H9 (cell line): Measurements from ENCODE around the gene ARHGAP26. TPM values are rescaled to one million over a fixed set of nuclear protein-coding genes. Genes with fewer than 3 reads are reported as not detected.

Experiments
- DNase-seq: peaks from one replicate; pipeline ENCODE4 v3.0.0-alpha.2; 2017
- H2AFZ ChIP-seq: one replicate; pipeline ENCODE4 v1.6.1; 2013; ENCODE audit warnings: mild to moderate bottlenecking, low read length, control low read depth, moderate library complexity
- H2AK5ac ChIP-seq: 2 replicates; pipeline ENCODE4 v1.6.1; 2013; ENCODE audit warnings: low read length, control low read depth, mixed read lengths; ENCODE audit not compliant: insufficient read length
- H2BK120ac ChIP-seq: one replicate; pipeline ENCODE4 v1.6.1; 2013; ENCODE audit warnings: low read depth, mild to moderate bottlenecking, low read length, control low read depth, inconsistent platforms; ENCODE audit not compliant: poor library complexity, severe bottlenecking
- H2BK12ac ChIP-seq: 2 replicates; pipeline ENCODE4 v1.6.1; 2013; ENCODE audit warnings: low read length, control low read depth, mixed read lengths, low read depth; ENCODE audit not compliant: insufficient read length
- H2BK15ac ChIP-seq: 2 replicates; pipeline ENCODE4 v1.6.1; 2013; ENCODE audit warnings: low read depth, low read length, control low read depth
- H2BK20ac ChIP-seq: one replicate; pipeline ENCODE4 v1.6.1; 2013; ENCODE audit warnings: low read depth, mild to moderate bottlenecking, low read length, control low read depth, inconsistent platforms; ENCODE audit not compliant: poor library complexity, severe bottlenecking
- H2BK5ac ChIP-seq: 2 replicates; pipeline ENCODE4 v1.6.1; 2013; ENCODE audit warnings: low read length, control low read depth, mixed read lengths; ENCODE audit not compliant: insufficient read length
- H3K14ac ChIP-seq: 2 replicates; pipeline ENCODE4 v1.6.1; 2013; ENCODE audit warnings: low read length, control low read depth; ENCODE audit not compliant: insufficient read depth
- H3K18ac ChIP-seq: 2 replicates; pipeline ENCODE4 v1.6.1; 2013; ENCODE audit warnings: low read depth, mild to moderate bottlenecking, mixed read lengths, low read length, control low read depth; ENCODE audit not compliant: insufficient read length
- H3K23ac ChIP-seq: 2 replicates; pipeline ENCODE4 v1.6.1; 2013; ENCODE audit warnings: low read length, control low read depth, mixed read lengths, low read depth; ENCODE audit not compliant: insufficient read length
- H3K23me2 ChIP-seq: 2 replicates; pipeline ENCODE4 v1.6.1; 2013; ENCODE audit warnings: low read depth, mild to moderate bottlenecking, mixed read lengths, low read length, control low read depth; ENCODE audit not compliant: insufficient read length, poor library complexity, severe bottlenecking
- H3K27ac ChIP-seq: 2 replicates; pipeline ENCODE4 v1.5.1; 2013; ENCODE audit warnings: low read length, control low read depth, mixed read lengths, low read depth; ENCODE audit not compliant: insufficient read length
- H3K27me3 ChIP-seq: 2 replicates; pipeline ENCODE4 v1.6.1; 2013; ENCODE audit warnings: low read length, control low read depth, inconsistent platforms; ENCODE audit not compliant: insufficient read depth
- H3K4ac ChIP-seq: 2 replicates; pipeline ENCODE4 v1.6.1; 2013; ENCODE audit warnings: low read depth, mild to moderate bottlenecking, control low read depth, inconsistent platforms, low read length, moderate library complexity
- H3K4me1 ChIP-seq: 2 replicates; pipeline ENCODE4 v1.6.1; 2013; ENCODE audit warnings: low read length, control low read depth, inconsistent platforms; ENCODE audit not compliant: insufficient read depth
- H3K4me2 ChIP-seq: 2 replicates; pipeline ENCODE4 v1.6.1; 2013; ENCODE audit warnings: low read length, control low read depth, mixed read lengths; ENCODE audit not compliant: insufficient read length, insufficient read depth
- H3K56ac ChIP-seq: 2 replicates; pipeline ENCODE4 v1.6.1; 2013; ENCODE audit warnings: low read depth, mild to moderate bottlenecking, mixed read lengths, low read length, control low read depth; ENCODE audit not compliant: insufficient read length
- H3K79me1 ChIP-seq: 2 replicates; pipeline ENCODE4 v1.6.1; 2013; ENCODE audit warnings: low read depth, mild to moderate bottlenecking, moderate library complexity, low read length, control low read depth, inconsistent platforms; ENCODE audit not compliant: insufficient read depth, poor library complexity, severe bottlenecking
- H3K79me2 ChIP-seq: 2 replicates; pipeline ENCODE4 v1.6.1; 2013; ENCODE audit warnings: low read length, control low read depth, inconsistent platforms; ENCODE audit not compliant: insufficient read depth
- H3K9ac ChIP-seq: 2 replicates; pipeline ENCODE4 v1.6.1; 2013; ENCODE audit warnings: low read length, control low read depth, mixed read lengths; ENCODE audit not compliant: insufficient read length; ENCODE audit errors: extremely low read depth
- H3K9me3 ChIP-seq: one replicate; pipeline ENCODE4 v1.6.1; 2013; ENCODE audit warnings: low read depth, low read length, inconsistent platforms; ENCODE audit not compliant: control insufficient read depth
- H3T11ph ChIP-seq: one replicate; pipeline ENCODE4 v1.6.1; 2013; ENCODE audit warnings: mild to moderate bottlenecking, low read length, control low read depth, inconsistent platforms
- H4K20me1 ChIP-seq: one replicate; pipeline ENCODE4 v1.6.1; 2013; ENCODE audit not compliant: control insufficient read depth, insufficient read length, insufficient read depth
- H4K5ac ChIP-seq: 2 replicates; pipeline ENCODE4 v1.6.1; 2013; ENCODE audit warnings: low read depth, mild to moderate bottlenecking, mixed read lengths, low read length, control low read depth; ENCODE audit not compliant: insufficient read length
- H4K8ac ChIP-seq: replicated peaks from 2 replicates; pipeline ENCODE4 v1.6.1; 2013; ENCODE audit warnings: low read length, control low read depth, mixed read lengths, low read depth; ENCODE audit not compliant: insufficient read length
- H4K91ac ChIP-seq: 2 replicates; pipeline ENCODE4 v1.6.1; 2013; ENCODE audit warnings: low read depth, mild to moderate bottlenecking, moderate library complexity, mixed read lengths, low read length, control low read depth; ENCODE audit not compliant: insufficient read length
- H3K27ac Mint-ChIP-seq, 3 experiments: 2 replicates in 2 of 3; 3 replicates in 1 of 3; pipeline ENCODE4 v1.8.0; 2020 to 2021; ENCODE audit warnings: mixed read lengths in 3 of 3, mild to moderate bottlenecking in 1 of 3, moderate library complexity in 1 of 3
- H3K27me3 Mint-ChIP-seq: 2 replicates; pipeline ENCODE4 v1.8.0; 2021; ENCODE audit warnings: low read depth, mild to moderate bottlenecking, moderate library complexity, mixed read lengths
- H3K36me3 Mint-ChIP-seq, 3 experiments: 2 replicates in 2 of 3; 3 replicates in 1 of 3; pipeline ENCODE4 v1.8.0; 2020 to 2021; ENCODE audit warnings: low read depth in 3 of 3, mixed read lengths in 3 of 3; ENCODE audit not compliant: insufficient read depth in 1 of 3
- H3K4me1 Mint-ChIP-seq, 2 experiments: 2 replicates each; pipeline ENCODE4 v1.8.0; 2020; ENCODE audit warnings: mixed read lengths in 2 of 2
- H3K4me3 Mint-ChIP-seq, 2 experiments: 2 replicates in 1 of 2; 3 replicates in 1 of 2; pipeline ENCODE4 v1.8.0; 2020 to 2021; ENCODE audit warnings: mild to moderate bottlenecking in 2 of 2, mixed read lengths in 2 of 2, moderate library complexity in 1 of 2
- H3K9me3 Mint-ChIP-seq, 2 experiments: 2 replicates in 1 of 2; 3 replicates in 1 of 2; pipeline ENCODE4 v1.8.0; 2020; ENCODE audit warnings: mild to moderate bottlenecking in 2 of 2, mixed read lengths in 2 of 2, moderate library complexity in 1 of 2
- WGBS: extraction: QIAGEN DNeasy Blood & Tissue Kit; methylation state at CpG from one replicate; pipeline ENCODE4 v1.1.7; 2013; ENCODE audit warnings: missing lambda C conversion rate, low lambda C conversion rate, mixed read lengths; ENCODE audit not compliant: insufficient read length; ENCODE audit errors: extremely low coverage; 5-methylcytosine and 5-hydroxymethylcytosine counted together
- total RNA-seq: library from RNA; stranded (reverse); gene quantifications from 2 replicates; pipeline ENCODE4 v1.2.1, GENCODE V29; 2021
- TF ChIP-seq, protein P1 (sequence below): fragments of 200-600 bp; sonication (generic); conservative IDR thresholded peaks from 3 replicates; pipeline ENCODE4 v1.8.0; 2021; ENCODE audit warnings: antibody characterized with exemption, mild to moderate bottlenecking

The ARHGAP26 gene
- total RNA-seq, 1 experiment from 2014 or later = 13.8 TPM

DNA sequence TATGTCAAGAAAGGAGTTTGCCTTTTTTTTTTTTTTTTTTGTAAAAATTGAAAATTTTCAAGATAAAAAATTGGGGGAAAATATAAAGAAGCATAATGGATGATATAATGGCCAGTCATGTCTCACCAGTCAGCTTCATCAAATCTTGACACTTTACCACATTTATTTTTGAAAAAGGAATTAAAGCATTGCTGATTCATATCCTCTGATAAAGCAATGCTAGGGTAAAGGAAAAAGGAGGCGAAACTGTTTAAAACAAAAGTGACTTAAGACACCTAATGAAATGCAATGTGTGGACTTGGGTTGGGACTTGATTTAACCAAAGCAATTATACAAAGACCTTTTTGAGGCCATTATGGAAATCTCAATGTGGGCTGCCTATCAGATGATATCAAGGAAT, 208.5 kb downstream of the ARHGAP26 start:
- H3K23ac ChIP-seq = no peak overlapping the region
- Mint-ChIP-seq H3K4me1 (peaks cover 34 to 38% of the 10 kb centered on the region in 2 experiments), H3K4me3 (no peak overlapping the region), H3K9me3 (no peaks in the 10 kb centered on the region), H3K27me3 (no peaks in the 10 kb centered on the region), H3K27ac (no peak overlapping the region), H3K36me3 (no peaks in the 10 kb centered on the region)
- H4K91ac ChIP-seq = no peak overlapping the region
- TF ChIP-seq, protein P1, sequence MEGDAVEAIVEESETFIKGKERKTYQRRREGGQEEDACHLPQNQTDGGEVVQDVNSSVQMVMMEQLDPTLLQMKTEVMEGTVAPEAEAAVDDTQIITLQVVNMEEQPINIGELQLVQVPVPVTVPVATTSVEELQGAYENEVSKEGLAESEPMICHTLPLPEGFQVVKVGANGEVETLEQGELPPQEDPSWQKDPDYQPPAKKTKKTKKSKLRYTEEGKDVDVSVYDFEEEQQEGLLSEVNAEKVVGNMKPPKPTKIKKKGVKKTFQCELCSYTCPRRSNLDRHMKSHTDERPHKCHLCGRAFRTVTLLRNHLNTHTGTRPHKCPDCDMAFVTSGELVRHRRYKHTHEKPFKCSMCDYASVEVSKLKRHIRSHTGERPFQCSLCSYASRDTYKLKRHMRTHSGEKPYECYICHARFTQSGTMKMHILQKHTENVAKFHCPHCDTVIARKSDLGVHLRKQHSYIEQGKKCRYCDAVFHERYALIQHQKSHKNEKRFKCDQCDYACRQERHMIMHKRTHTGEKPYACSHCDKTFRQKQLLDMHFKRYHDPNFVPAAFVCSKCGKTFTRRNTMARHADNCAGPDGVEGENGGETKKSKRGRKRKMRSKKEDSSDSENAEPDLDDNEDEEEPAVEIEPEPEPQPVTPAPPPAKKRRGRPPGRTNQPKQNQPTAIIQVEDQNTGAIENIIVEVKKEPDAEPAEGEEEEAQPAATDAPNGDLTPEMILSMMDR = no peak
- DNase-seq = no peak
- H3K56ac ChIP-seq = no peak overlapping the region
- H3K79me2 ChIP-seq = no peaks in the 10 kb centered on the region
- no peak overlapping the region for H3K4ac ChIP-seq
- no peaks in the 10 kb centered on the region for H4K20me1 ChIP-seq
- H3K18ac ChIP-seq = no peak overlapping the region
- H2AFZ ChIP-seq = no peak overlapping the region
- no peak overlapping the region for H2BK20ac ChIP-seq
- H3K9me3 ChIP-seq = no peaks in the 10 kb centered on the region
- no peak overlapping the region for H2AK5ac ChIP-seq
- H3K9ac ChIP-seq = no peak overlapping the region
- no peak overlapping the region for H2BK5ac ChIP-seq
- H3K27ac ChIP-seq = no peak overlapping the region
- WGBS = no CpG with 5 or more reads among the region's 1 CpG
- no peak overlapping the region for H2BK12ac ChIP-seq
- H2BK120ac ChIP-seq = no peak overlapping the region
- H3K23me2 ChIP-seq = no peaks in the 10 kb centered on the region
- H4K5ac ChIP-seq = no peak overlapping the region
- no peak overlapping the region for H2BK15ac ChIP-seq
- no peaks in the 10 kb centered on the region for H3K27me3 ChIP-seq
- no peak overlapping the region for H3K4me2 ChIP-seq
- no peak overlapping the region for H3T11ph ChIP-seq
- peaks cover 16% of the 10 kb centered on the region; the same call in 1 of the 2 replicates for H3K4me1 ChIP-seq
- no peak overlapping the region for H4K8ac ChIP-seq
- H3K14ac ChIP-seq = no peak overlapping the region
- H3K79me1 ChIP-seq = no peaks in the 10 kb centered on the region
